Keratinocyte (primary cell): ENCODE results near the gene PTPRD. TPM values are rescaled to one million over a fixed set of nuclear protein-coding genes. Genes with fewer than 3 reads are reported as not detected.

ENCODE experiments used
- DNase-seq: peaks from one replicate; pipeline ENCODE4 v3.0.0-alpha.2; 2011; ENCODE audit warnings: low read depth, missing footprints, low spot score
- FAIRE-seq: peaks from 2 replicates; lab custom pipeline; 2011; peaks lifted over from hg19 to GRCh38; lab: Jason Lieb, UNC
- H2AFZ ChIP-seq: 2 replicates; pipeline ENCODE4 v1.6.0; 2012; ENCODE audit warnings: low read length, control low read depth, inconsistent platforms; ENCODE audit not compliant: control insufficient read depth
- H3K27ac ChIP-seq: 2 replicates; pipeline ENCODE4 v1.5.1; 2011; ENCODE audit warnings: low read length; ENCODE audit not compliant: control insufficient read depth, insufficient read depth
- H3K27me3 ChIP-seq: 3 replicates; pipeline ENCODE4 v1.6.0; 2011; ENCODE audit warnings: low read length; ENCODE audit not compliant: control insufficient read depth, insufficient read depth; ENCODE audit errors: extremely low read depth
- H3K36me3 ChIP-seq, 2 experiments: 2 replicates in 1 of 2; 3 replicates in 1 of 2; pipeline ENCODE4 v1.5.1; 2011; ENCODE audit warnings: low read length in 2 of 2, mild to moderate bottlenecking in 1 of 2; ENCODE audit not compliant: control insufficient read depth in 2 of 2, insufficient read depth in 2 of 2; ENCODE audit errors: extremely low read depth in 1 of 2
- H3K4me1 ChIP-seq: 3 replicates; pipeline ENCODE4 v1.5.1; 2011; ENCODE audit warnings: low read length; ENCODE audit not compliant: control insufficient read depth, insufficient read depth; ENCODE audit errors: extremely low read depth
- H3K4me2 ChIP-seq: 3 replicates; pipeline ENCODE4 v1.6.0; 2011; ENCODE audit warnings: low read depth, low read length; ENCODE audit not compliant: control insufficient read depth, insufficient read depth; ENCODE audit errors: extremely low read depth
- H3K4me3 ChIP-seq, 3 experiments: fragments of 200-600 bp in 1 of 3; sonication (generic) in 1 of 3; 2 replicates in 2 of 3; 3 replicates in 1 of 3; pipeline ENCODE4 v1.5.1; 2011 to 2016; ENCODE audit warnings: low read length in 3 of 3, mild to moderate bottlenecking in 3 of 3, control low read depth in 2 of 3, inconsistent platforms in 1 of 3, low read depth in 1 of 3, mixed read lengths in 1 of 3, mixed run types in 1 of 3, moderate library complexity in 1 of 3; ENCODE audit not compliant: control insufficient read depth in 2 of 3, insufficient read depth in 2 of 3; ENCODE audit errors: extremely low read depth in 1 of 3
- H3K79me2 ChIP-seq: 2 replicates; pipeline ENCODE4 v1.6.0; 2012; ENCODE audit warnings: low read length; ENCODE audit not compliant: control insufficient read depth, insufficient read depth
- H3K9ac ChIP-seq: 3 replicates; pipeline ENCODE4 v1.6.0; 2011; ENCODE audit warnings: low read length; ENCODE audit not compliant: control insufficient read depth, insufficient read depth; ENCODE audit errors: extremely low read depth
- H3K9me1 ChIP-seq: 3 replicates; pipeline ENCODE4 v1.6.0; 2011; ENCODE audit warnings: low read length; ENCODE audit not compliant: control insufficient read depth, insufficient read depth; ENCODE audit errors: extremely low read depth
- H3K9me3 ChIP-seq: 2 replicates; pipeline ENCODE4 v1.5.1; 2012; ENCODE audit warnings: low read depth, low read length; ENCODE audit not compliant: control insufficient read depth
- H4K20me1 ChIP-seq: 3 replicates; pipeline ENCODE4 v1.6.0; 2011; ENCODE audit warnings: low read length; ENCODE audit not compliant: control insufficient read depth, insufficient read depth; ENCODE audit errors: extremely low read depth
- CTCF ChIP-seq, 3 experiments: IDR thresholded peaks in 1 of 3; conservative IDR thresholded peaks in 1 of 3; optimal IDR thresholded peaks in 1 of 3; 2 replicates in 2 of 3; 3 replicates in 1 of 3; pipeline versions ENCODE3 to v1.5.1; 2011; ENCODE audit warnings: low read length in 3 of 3, mild to moderate bottlenecking in 3 of 3, moderate library complexity in 2 of 3, control low read depth in 1 of 3, inconsistent platforms in 1 of 3; ENCODE audit not compliant: insufficient read depth in 2 of 3; ENCODE audit errors: extremely low read depth in 1 of 3
- EZH2 ChIP-seq: IDR thresholded peaks from one replicate; pipeline ENCODE4 v1.6.1; 2012; ENCODE audit warnings: inconsistent platforms, mild to moderate bottlenecking, low read length, moderate library complexity
- dilution Hi-C: fragments of 300-500 bp; cut with MboI; formaldehyde crosslinking; loops from one replicate; pipeline ENCODE4 v1.7.0; 2020; ENCODE audit warnings: low sequenced_read_pairs; ENCODE audit not compliant: extremely low pct_ligation_motif_present
- polyA plus RNA-seq, 5 experiments: library from polyadenylated mRNA; depleted of rRNA in 3 of 5; stranded (reverse) in 3 of 5; stranded (forward) in 1 of 5; unstranded in 1 of 5; fragments of >200 nt; gene quantifications; 1 replicate in 1 of 5; 2 replicates in 3 of 5; 3 replicates in 1 of 5; pipeline versions ENCODE4 v1.2.1 to v1.2.3, GENCODE V29; 2011 to 2012; ENCODE audit warnings: missing spikeins in 2 of 5, low read depth in 1 of 5, low replicate concordance in 1 of 5

PTPRD gene
- polyA plus RNA-seq, 1 donor (not counting 4 experiments of a cell fraction or from before 2014, with no cell fraction given) = 0.10 TPM

GRCh38 chr9:10238087-10238486, 374.7 kb downstream of the PTPRD start:
- Histone ChIP-seq H2AFZ (no peak overlapping the region), H3K36me3 (no peaks in the 10 kb centered on the region), H3K9ac (no peak overlapping the region), H3K27ac (no peak overlapping the region), H3K9me1 (no peaks in the 10 kb centered on the region), H3K9me3 (no peaks in the 10 kb centered on the region), H4K20me1 (no peaks in the 10 kb centered on the region), H3K4me2 (no peak overlapping the region), H3K27me3 (no peaks in the 10 kb centered on the region), H3K4me1 (no peaks in the 10 kb centered on the region), H3K4me3 (no peak overlapping the region), H3K79me2 (no peaks in the 10 kb centered on the region)
- DNase-seq (no peak), FAIRE-seq (no peak)
- TF ChIP-seq CTCF (optimal IDR thresholded peaks at IDR 0.05 in 1 of 3, IDR thresholded peaks at IDR 0.05 in 1 of 3, conservative IDR thresholded peaks at IDR 0.05 in 1 of 3; ENCODE audit: extremely low read depth in 1 of 3, insufficient read depth in 2 of 3, low read length in 3 of 3) = no peak
- TF ChIP-seq EZH2 = no peak
- dilution Hi-C loops = no loop called here

- Histone ChIP-seq H3K36me3 (no peaks in the 10 kb centered on the region), H3K9me1 (no peaks in the 10 kb centered on the region), H2AFZ (no peak overlapping the region), H3K27me3 (no peaks in the 10 kb centered on the region), H4K20me1 (no peaks in the 10 kb centered on the region), H3K4me3 (no peak overlapping the region), H3K9me3 (no peaks in the 10 kb centered on the region), H3K4me1 (no peaks in the 10 kb centered on the region), H3K9ac (no peak overlapping the region), H3K27ac (no peak overlapping the region), H3K4me2 (no peak overlapping the region), H3K79me2 (no peaks in the 10 kb centered on the region)
- TF ChIP-seq CTCF (optimal IDR thresholded peaks at IDR 0.05 in 1 of 3, IDR thresholded peaks at IDR 0.05 in 1 of 3, conservative IDR thresholded peaks at IDR 0.05 in 1 of 3; ENCODE audit: extremely low read depth in 1 of 3, insufficient read depth in 2 of 3, low read length in 3 of 3) = no peak
- no peak for TF ChIP-seq EZH2
- FAIRE-seq = no peak
- DNase-seq = no peak
- dilution Hi-C loops = no loop called here
Measured at GRCh38 chr9:10237584-10237983, 375.2 kb downstream of the PTPRD start.
